HG02588 (cell line): ENCODE data around the gene PDE4D.

ENCODE experiments used
- ATAC-seq: cut with Tn5 transposase; IDR thresholded peaks from one replicate; pipeline ENCODE4 v1.9.1; 2021; ENCODE audit warnings: mild to moderate bottlenecking, moderate library complexity; ENCODE audit not compliant: unreplicated experiment

The PDE4D gene

DNA sequence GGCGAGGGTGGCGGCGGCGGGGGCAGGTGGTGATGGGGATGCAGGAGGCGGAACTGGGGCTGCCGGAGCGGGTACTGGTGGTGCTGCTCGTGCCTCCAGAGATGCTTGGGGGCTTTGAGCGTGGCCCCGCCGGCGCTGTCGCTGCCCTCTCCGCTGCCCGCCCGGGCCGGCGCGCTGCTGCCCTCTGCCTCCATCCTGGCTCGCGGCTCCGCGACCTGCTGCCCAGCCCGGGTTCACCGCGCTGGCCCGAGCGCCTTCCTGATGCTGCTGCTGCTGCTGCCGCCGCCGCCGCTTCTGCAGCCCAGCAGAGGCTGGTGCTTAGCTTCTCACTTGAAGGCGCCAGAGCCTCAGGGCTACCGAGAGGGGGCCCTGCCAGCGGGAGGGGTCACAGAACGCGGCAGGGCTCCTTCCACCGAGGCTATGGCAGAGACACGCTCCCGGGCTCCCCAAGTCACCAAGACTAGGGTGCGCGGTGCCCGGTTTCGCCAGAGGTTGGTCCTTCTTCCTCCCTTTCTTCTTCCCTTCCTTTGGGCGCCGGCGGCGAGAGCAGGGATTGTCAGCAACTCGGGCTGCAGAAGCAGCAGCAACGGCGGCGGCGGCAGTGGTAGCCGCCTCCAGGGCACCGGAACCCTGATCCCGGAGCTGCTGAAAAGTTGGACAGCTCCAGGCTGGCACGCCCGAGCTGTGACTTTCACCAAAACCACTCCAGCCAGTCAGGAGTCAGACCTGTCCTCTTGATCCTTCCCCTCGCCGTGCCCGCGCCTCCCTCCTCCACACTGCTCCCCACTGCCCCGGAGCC is at the start of gene PDE4D:
Gene PDE4D (minus strand): TSS at position 298 of the 799 bp plus-strand sequence.
- no peak for ATAC-seq

GRCh38 chr5:59937633-59938032 is 44.1 kb upstream of the PDE4D start:
- no peak for ATAC-seq

GRCh38 chr5:59923465-59923864 is 29.9 kb upstream of the PDE4D start:
- ATAC-seq = no peak

DNA sequence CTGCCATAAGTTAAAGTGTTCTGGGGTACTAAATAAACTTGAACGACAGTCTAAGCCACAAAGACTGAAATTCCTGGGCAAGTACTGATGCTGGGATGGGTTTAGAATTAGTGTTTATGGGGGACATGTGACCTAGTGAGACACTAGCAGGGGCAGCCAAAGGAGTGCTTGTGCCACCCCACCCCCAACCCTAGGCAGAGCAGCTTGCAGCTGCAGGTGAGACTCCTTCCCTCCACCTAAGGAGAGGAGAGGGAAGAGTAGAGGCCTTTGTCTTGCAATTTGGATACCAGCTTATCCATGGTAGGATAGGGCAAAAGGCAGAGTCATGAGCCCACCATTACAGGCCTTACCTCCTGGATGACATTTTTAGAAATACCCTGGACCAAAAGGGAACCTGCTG is 28.7 kb upstream of the PDE4D start:
- ATAC-seq = no peak

GRCh38 chr5:59921816-59922215 is 28.3 kb upstream of the PDE4D start:
- no peak for ATAC-seq

DNA sequence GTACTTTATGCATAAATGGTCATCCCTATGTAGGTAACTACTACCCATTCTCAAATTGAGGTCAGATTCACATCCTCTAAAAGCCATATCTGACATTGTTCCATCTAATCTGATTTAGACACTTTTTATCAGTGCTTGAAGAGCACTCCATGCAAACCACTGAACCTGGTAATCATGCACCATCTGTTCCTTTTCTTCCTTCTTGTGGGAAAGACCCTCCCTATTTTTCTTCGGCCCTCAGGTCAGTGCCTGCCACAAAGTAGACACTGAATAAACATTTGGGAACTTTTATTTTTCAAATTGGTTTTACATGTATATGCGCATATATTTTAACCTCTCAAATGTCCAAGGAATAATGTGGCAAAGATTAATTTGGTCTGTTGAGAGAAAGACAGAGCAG is 26.0 kb upstream of the PDE4D start:
- no peak for ATAC-seq

DNA sequence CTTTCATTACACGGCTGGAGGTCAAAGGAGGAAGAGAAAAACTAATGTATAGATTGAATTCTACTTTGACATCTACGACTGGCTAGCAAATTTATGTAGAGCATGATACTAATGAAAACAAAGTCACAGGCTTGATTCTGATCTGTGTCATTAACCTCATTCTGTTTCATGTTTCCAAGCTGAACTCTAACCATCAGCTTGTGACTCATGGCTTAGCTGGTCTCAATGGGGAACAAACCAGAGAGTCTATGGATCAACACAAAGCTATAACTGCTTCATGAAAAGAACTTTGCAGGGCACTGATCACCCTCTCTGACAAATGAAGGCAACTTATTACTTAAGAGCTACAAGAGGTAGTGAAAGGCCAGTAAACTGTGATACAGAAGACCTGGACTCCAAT is 23.6 kb upstream of the PDE4D start:
- no peak for ATAC-seq

DNA sequence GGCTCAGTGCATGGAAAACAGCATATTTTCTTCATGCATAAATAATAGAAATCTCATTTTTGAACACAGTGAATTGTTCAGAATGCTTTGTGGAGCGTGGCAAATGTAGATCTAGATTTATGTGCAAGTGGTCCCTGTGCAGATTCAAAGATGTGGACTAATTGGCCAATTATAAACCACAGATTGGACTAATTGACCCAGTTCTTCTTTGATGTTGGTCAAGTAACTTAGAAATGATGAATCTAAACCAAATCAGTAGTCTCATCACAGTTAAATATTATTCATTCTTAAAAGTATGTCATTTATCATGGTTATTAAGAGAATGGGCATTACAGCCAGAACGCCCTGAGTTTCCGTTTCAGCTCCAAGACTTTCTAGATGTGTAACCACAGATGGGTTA is 11.7 kb upstream of the PDE4D start:
- no peak for ATAC-seq

DNA sequence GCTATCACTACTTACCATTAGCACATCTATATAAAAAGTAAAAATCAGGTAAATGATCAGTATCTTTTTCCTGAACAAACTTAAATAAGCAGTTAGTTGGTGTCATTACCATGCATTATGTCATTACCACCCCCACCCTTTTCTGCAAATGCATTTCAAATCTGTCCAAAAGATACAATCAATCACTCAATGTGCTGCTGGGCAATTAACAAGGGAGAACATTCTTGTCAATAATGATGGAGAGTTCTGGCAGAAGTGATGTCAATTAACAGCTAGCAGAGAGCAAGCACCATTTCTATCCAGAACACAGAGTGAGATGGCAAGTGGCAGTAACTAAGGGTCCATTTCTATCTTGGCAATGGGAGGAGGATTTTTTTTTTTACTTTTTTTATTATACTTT is 3.5 kb upstream of the PDE4D start:
- no peak for ATAC-seq

DNA sequence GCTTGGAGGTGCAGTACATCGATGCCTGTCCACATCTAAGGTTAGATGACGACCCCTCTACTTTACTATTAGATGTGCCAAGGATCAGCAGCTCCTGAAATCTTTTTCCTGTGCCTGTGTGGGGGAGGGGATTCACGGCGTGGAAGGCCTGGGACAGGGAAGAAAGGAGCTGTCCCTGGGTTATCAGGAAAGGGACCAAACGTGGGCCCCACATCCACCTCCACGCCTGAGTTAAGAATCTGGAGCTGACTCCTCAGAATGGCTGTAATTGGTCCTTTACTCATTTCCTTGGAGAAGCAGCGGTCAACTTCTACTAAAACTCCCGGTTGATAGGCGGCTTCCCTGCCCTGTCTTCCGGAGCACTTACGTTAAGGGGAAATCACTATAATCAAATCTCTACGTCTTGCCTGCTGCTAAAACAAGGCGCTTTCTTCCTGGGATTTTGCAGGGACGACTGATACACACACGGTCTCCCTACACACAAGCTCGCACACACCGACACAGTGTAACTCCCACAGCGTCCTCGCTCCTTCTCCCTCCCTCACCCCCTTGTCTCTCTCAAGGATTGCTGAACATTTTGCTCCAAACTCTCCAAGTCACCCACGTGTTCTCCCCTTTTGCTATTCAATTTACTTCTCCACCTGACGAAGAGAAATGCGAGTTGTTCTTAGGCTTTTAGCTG is 1.4 kb downstream of the PDE4D start:
- no peak for ATAC-seq

DNA sequence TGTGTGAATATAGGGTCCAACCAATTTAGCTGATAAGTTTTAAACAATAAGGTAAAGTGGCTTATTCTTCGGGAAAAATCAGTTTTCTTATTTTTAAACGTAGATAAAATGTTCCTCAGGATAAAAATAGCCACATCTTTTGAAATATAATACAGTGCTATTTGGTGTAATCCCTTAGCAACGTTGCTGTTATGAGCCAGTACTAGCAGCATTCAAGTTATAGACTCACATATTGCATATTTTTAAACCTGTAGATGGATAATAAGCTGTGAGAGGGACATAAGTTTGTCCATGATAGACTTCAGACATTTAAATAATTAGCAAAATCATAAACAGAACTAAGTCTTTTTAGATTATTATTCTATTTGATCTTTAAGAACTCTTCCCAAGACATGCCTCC is 6.3 kb downstream of the PDE4D start:
- no peak for ATAC-seq

- ATAC-seq = no peak
Measured at GRCh38 chr5:59874675-59875074, 18.9 kb downstream of the PDE4D start.

- no peak for ATAC-seq
Measured at GRCh38 chr5:59873113-59873512, 20.4 kb downstream of the PDE4D start.

GRCh38 chr5:59866661-59867060 is 26.9 kb downstream of the PDE4D start:
- no peak for ATAC-seq

DNA sequence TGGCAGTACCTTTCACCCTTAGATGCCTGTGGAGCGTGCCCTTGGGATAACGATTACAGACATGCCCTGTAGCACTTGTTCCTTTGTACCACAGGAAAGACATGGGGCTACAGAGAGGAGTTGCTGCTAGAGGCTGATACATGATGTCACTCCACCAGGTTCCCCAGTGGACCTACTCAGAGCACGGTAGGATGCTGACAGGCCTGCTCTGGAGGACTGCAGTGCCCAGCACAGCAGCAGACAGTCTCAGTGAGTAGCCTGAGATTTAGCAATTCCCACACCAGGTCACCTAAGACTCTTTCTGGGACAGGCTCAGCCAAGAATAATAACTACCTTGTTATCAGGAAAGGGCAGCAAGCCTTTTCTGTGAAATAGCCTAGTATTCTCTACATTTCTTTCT is 28.8 kb downstream of the PDE4D start:
- ATAC-seq = no peak

DNA sequence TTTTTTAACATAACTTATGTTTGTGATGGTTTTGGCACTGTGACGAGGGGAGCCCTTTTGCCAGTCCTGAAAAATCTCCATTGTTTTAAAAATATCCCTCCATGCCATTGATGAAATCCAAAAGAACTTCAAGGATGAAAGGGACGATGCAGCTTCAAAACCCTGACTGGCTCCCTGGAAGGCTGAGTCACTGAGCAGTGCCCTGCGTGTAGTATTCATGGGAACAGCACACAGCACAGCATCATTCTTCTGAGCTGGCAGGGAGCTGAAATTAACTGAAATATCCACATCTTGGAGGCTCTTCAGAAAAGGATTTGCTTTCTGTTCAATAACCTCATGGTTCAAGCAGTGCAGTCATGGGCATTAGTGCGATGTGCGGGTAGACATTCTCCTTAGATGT is 29.7 kb downstream of the PDE4D start:
- no peak for ATAC-seq

GRCh38 chr5:59856358-59856757 is 37.2 kb downstream of the PDE4D start:
- ATAC-seq = no peak

- ATAC-seq = no peak
Measured at GRCh38 chr5:59850766-59851165, 42.8 kb downstream of the PDE4D start.

DNA sequence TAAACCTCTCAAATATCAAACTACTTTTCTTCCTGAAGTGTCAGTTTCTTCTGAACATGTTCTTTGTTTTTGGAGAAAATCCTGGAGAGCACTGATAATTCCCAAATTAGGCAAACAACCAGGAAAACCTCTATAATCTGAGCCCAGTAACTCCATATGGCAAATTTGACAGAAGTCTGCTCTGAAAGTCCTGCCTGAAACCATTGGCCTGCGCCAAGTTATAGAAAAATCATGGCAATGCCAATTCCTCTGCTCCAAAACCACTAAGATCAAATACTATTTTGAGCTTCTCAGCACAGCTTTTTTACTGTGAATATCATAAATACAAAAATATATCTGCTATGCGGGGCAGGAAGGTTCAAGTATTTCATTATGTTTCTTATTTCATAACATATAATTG is 45.9 kb downstream of the PDE4D start:
- ATAC-seq = no peak

DNA sequence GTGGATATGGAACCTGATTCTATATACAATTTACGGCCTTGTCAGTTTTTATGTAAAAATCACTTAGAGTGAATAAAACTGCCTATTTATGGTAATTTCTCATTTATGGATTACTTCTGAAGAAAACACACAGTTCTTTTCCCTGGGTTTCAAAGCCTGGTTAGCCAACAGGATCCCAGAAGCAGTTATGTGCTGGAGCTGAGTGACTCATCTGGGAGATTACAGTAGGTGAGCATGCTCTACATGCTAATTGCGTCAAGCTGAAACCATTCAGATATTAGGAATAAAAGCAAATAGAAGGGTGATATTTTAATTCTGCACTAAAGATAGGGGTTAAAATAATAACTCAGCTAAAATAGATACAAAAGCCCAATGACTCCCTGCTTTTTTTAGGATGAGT is 47.8 kb downstream of the PDE4D start:
- ATAC-seq = no peak

DNA sequence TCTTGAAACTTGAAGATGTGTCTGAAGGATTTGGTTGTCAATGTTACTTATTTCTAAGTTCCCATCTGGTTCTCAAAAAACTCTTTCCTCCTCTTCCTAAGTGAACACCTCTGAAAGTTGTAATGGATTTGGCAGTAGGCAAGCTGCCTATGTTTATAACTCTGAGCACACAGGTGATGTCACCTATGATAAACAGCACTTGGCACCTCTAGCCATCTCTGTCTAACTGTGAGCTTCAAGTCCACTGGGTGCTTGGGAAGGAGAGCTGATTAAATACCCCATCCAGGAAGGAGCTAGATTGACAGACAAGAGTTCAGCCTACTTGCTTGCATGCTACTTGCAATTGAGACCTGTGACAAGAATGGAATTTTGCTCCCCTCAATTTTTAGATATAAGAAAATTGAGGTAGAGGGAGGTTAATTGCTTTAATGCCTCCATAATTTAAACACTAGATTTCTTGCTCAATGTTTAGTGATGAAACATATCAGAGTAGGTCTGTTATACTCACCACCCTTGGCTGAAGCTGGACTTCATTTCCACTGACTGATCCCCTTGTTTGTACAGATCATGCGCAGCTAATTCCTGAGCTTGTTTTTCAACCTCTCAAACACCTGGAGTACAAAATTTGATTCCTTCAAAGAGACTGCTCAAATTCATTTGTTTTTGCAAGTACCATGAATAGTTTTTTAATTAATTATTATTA is 49.9 kb downstream of the PDE4D start:
- no peak for ATAC-seq

- ATAC-seq = no peak
Measured at GRCh38 chr5:59842999-59843398, 50.5 kb downstream of the PDE4D start.
